HUES48 (cell line): ENCODE results near the gene CDH26.

ENCODE experiments used
- H3K27ac ChIP-seq: one replicate; pipeline ENCODE4 v1.7.0; 2013; ENCODE audit warnings: low read depth, low read length, inconsistent platforms
- H3K27me3 ChIP-seq: 2 replicates; pipeline ENCODE4 v1.6.1; 2013; ENCODE audit warnings: mild to moderate bottlenecking, low read length; ENCODE audit not compliant: control insufficient read depth, insufficient read depth
- H3K36me3 ChIP-seq: 2 replicates; pipeline ENCODE4 v1.6.1; 2013; ENCODE audit warnings: low read length; ENCODE audit not compliant: control insufficient read depth, insufficient read depth
- H3K4me1 ChIP-seq: 2 replicates; pipeline ENCODE4 v1.6.1; 2013; ENCODE audit warnings: mild to moderate bottlenecking, low read length; ENCODE audit not compliant: control insufficient read depth, insufficient read depth
- H3K4me3 ChIP-seq: 2 replicates; pipeline ENCODE4 v1.5.1; 2013; ENCODE audit warnings: mild to moderate bottlenecking, low read depth, low read length
- H3K9ac ChIP-seq: 2 replicates; pipeline ENCODE4 v1.6.1; 2013; ENCODE audit warnings: mild to moderate bottlenecking, low read depth, low read length, moderate library complexity
- H3K9me3 ChIP-seq: 2 replicates; pipeline ENCODE4 v1.6.1; 2013; ENCODE audit warnings: low read length; ENCODE audit not compliant: control insufficient read depth, insufficient read depth

CDH26 gene

GRCh38 chr20:60020251-60020650, 62.0 kb downstream of the CDH26 start:
- Histone ChIP-seq H3K9ac (no peak overlapping the region), H3K27ac (no peak overlapping the region), H3K4me1 (no peaks in the 10 kb centered on the region), H3K36me3 (no peaks in the 10 kb centered on the region), H3K4me3 (no peak overlapping the region), H3K27me3 (no peaks in the 10 kb centered on the region), H3K9me3 (no peaks in the 10 kb centered on the region)

DNA sequence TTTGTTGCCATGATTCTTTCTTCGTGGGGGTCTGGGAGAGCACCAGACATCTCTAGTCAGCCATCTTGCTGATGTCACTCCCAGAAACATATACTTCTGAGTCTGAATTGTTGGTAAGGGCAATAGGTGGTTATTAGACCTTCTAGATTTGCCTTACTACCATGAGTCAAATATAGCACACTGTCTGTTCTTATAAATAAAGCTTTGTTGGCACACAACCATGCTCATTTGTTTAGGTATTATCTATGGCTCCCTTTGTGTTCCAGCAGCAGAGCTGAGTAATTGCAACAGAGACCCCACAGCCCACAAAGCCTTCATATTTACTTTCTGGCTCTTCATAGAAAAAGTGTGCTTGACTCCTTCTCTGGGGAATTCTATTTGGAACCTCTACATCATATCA, 62.9 kb downstream of the CDH26 start:
- Histone ChIP-seq H3K4me1 (no peaks in the 10 kb centered on the region), H3K27ac (no peak overlapping the region), H3K36me3 (no peaks in the 10 kb centered on the region), H3K9me3 (no peaks in the 10 kb centered on the region), H3K4me3 (no peak overlapping the region), H3K27me3 (no peaks in the 10 kb centered on the region), H3K9ac (no peak overlapping the region)

DNA sequence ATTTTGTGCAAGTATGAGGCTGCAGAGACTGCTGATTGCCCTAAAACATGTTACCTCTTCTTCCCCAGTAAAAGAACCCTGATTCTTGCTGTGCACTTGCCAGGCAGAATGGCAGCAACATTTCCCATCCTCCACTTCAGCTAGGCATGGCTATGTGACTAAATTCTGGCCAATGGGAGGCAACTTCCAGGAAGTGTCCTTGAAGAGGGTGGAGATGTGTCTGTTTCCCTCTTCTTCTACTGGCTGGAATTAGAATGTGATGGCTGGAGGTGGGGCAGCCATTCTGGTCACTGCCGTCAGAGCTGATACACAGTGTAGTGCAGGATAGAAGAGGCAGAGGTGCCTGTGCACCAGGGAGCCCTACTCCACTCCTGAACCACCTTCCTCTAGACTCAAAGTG, 64.6 kb downstream of the CDH26 start:
- no peaks in the 10 kb centered on the region for H3K27me3 ChIP-seq
- no peak overlapping the region for H3K4me3 ChIP-seq
- no peak overlapping the region for H3K9ac ChIP-seq
- H3K9me3 ChIP-seq: no peaks in the 10 kb centered on the region
- H3K36me3 ChIP-seq: no peaks in the 10 kb centered on the region
- H3K4me1 ChIP-seq: no peaks in the 10 kb centered on the region
- H3K27ac ChIP-seq: no peak overlapping the region

DNA sequence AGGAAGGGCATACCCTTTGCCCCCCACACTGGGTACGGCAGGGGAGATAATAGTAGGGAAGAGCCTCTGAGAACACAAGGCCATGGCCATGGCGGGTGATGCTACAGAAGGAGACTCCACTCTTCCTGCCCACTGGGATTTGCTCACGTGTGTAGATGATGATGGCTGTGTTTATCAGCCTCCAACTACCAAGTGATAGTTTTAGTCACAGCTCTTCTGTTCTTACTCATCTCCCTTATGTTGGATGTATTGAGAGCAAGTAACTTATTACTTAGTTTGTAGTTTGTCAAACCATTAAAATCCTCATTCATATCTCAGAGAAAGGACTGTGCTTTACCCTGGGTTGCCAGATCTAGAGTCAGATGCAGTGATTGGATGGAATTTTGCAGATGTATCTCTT, 66.0 kb downstream of the CDH26 start:
- Histone ChIP-seq H3K27ac (no peak overlapping the region), H3K9me3 (no peaks in the 10 kb centered on the region), H3K27me3 (no peaks in the 10 kb centered on the region; the same call in 1 of the 2 replicates), H3K4me3 (no peak overlapping the region), H3K4me1 (no peaks in the 10 kb centered on the region), H3K9ac (no peak overlapping the region), H3K36me3 (no peaks in the 10 kb centered on the region)

GRCh38 chr20:60024801-60025200, 66.6 kb downstream of the CDH26 start:
- H3K4me3 ChIP-seq: no peak overlapping the region

GRCh38 chr20:60026010-60026409, 67.8 kb downstream of the CDH26 start:
- Histone ChIP-seq H3K36me3 (no peaks in the 10 kb centered on the region), H3K27ac (no peak overlapping the region), H3K9me3 (no peaks in the 10 kb centered on the region), H3K4me3 (no peak overlapping the region), H3K9ac (no peak overlapping the region), H3K27me3 (no peaks in the 10 kb centered on the region; the same call in 1 of the 2 replicates), H3K4me1 (no peaks in the 10 kb centered on the region)

More at GRCh38 chr20:60024801-60025200, 66.6 kb downstream of the CDH26 start:
- Histone ChIP-seq H3K9me3 (no peaks in the 10 kb centered on the region), H3K36me3 (no peaks in the 10 kb centered on the region), H3K4me1 (no peaks in the 10 kb centered on the region), H3K27ac (no peak overlapping the region), H3K9ac (no peak overlapping the region), H3K27me3 (no peaks in the 10 kb centered on the region; the same call in 1 of the 2 replicates)

DNA sequence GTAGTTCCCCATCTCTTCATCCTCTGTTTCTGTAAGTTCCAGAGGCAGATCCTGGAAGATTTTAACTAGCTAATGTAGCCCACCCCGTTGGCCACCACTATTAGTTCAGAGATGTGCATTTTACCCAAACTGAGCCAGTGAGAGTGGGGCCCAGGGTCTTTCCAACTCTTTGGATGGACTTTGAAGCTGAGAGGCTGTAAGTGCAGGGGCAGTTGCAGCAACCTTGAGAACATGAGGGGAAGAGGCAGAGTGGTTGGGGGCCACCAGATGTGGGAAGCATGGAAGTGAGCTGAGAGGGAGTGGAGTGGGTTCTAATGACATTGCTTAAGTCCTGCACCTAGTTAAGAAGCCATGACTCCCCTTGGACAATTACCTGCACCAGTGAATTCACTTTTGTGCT, 72.2 kb downstream of the CDH26 start:
- no peaks in the 10 kb centered on the region for H3K9me3 ChIP-seq
- no peaks in the 10 kb centered on the region; the same call in 1 of the 2 replicates for H3K27me3 ChIP-seq
- H3K9ac ChIP-seq: no peak overlapping the region
- no peak overlapping the region for H3K27ac ChIP-seq
- H3K4me3 ChIP-seq: no peak overlapping the region
- no peaks in the 10 kb centered on the region for H3K36me3 ChIP-seq
- no peaks in the 10 kb centered on the region for H3K4me1 ChIP-seq

DNA sequence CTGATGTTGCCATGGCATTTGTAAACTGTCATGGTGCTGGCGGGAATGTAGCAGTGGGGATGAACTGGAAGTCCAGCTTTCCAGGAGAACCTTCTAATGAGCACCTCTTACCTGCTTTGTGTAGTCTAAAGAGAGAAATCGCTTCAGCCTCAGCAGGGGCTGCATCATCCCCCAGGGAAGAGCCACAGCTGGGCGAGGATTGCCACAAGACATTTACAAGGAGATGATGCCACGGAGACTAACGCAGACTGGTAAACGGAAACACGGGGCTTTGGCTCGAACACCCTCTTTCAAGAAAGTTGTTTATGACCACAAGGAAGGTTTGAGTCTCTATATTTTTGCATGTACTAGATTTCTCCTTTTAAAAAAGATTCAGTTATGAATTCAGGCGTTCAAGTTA, 72.9 kb downstream of the CDH26 start:
- no peaks in the 10 kb centered on the region for H3K9me3 ChIP-seq
- no peaks in the 10 kb centered on the region for H3K4me1 ChIP-seq
- H3K4me3 ChIP-seq: no peak overlapping the region
- no peak overlapping the region for H3K27ac ChIP-seq
- H3K27me3 ChIP-seq: no peaks in the 10 kb centered on the region; the same call in 1 of the 2 replicates
- no peaks in the 10 kb centered on the region for H3K36me3 ChIP-seq
- H3K9ac ChIP-seq: no peak overlapping the region

DNA sequence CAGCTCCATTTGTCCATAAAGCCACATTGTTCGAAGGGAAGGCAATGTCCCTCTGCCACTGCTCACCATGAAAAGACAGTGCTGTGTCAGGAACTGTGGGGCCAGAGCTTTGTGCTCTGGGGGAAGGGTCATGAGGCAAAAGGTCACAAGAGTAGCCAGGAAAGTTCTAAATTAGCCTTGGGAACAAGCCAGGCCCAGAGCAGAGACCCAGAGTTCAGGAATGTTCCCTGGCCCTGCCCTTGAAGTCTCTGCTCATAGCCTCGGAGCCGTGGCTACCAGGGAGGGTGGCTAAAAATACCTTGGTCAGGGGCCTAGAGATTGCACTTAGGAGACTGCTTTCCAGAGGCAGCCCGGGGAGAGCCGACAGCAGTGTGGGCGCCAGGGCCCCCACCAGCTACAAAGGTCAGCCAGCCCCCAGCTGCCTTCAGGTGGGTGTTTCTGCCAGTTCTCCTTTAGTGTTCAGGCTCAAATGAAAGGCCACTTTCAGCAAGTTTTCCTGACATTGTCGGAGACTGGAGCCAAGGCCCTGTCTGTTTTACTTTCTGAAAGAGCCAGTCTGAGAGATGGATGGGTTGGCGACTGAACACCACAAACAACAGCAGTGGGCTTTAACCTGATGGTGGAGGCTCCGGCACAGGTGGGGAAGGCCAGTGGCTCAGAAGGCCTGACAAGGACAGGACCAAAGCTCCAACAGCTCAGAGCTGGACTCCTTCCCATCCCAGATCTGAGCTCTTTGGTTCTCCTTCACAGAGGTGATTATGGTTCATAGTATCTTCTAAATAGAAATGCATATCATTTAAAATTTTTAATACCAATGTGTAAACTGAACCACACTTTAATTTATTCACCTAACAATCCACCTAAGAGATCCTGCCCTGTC, 76.2 kb downstream of the CDH26 start:
- Histone ChIP-seq H3K9me3 (no peaks in the 10 kb centered on the region), H3K27ac (no peak overlapping the region), H3K4me3 (no peak overlapping the region), H3K9ac (no peak overlapping the region), H3K4me1 (no peaks in the 10 kb centered on the region), H3K36me3 (no peaks in the 10 kb centered on the region), H3K27me3 (no peaks in the 10 kb centered on the region)

DNA sequence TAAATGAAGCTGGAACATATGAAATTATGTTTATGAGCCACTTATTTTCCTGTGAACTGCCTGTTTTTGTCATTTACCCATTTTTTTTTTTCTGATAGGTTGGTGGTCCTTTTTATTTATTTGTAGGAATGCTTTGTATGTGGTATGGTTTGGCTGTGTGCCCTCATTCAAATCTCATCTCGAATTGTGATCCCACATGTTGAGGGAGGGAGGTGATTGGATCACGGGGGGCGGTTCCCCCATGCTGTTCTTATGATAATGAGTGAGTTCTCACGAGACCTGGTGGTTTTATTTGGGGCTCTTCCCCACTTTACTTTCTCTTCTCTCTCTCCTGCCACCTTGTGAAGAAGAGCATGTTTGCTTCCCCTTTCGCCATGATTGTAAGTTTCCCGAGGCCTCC, 77.3 kb downstream of the CDH26 start:
- no peaks in the 10 kb centered on the region for H3K27me3 ChIP-seq
- no peaks in the 10 kb centered on the region for H3K4me1 ChIP-seq
- no peaks in the 10 kb centered on the region for H3K36me3 ChIP-seq
- H3K4me3 ChIP-seq: no peak overlapping the region
- H3K9me3 ChIP-seq: no peaks in the 10 kb centered on the region
- no peak overlapping the region for H3K27ac ChIP-seq
- H3K9ac ChIP-seq: no peak overlapping the region

GRCh38 chr20:60036346-60036745, 78.1 kb downstream of the CDH26 start:
- Histone ChIP-seq H3K36me3 (no peaks in the 10 kb centered on the region), H3K27me3 (no peaks in the 10 kb centered on the region), H3K9ac (no peak overlapping the region), H3K9me3 (no peaks in the 10 kb centered on the region), H3K27ac (no peak overlapping the region), H3K4me3 (no peak overlapping the region), H3K4me1 (no peaks in the 10 kb centered on the region)
